H1 (cell line): ENCODE measurements around the gene ASB6. TPM values are rescaled to one million over a fixed set of nuclear protein-coding genes. Genes with fewer than 3 reads are reported as not detected.

Experiments used
- CTCF ChIA-PET: fragments of 300-600 bp; sonication (Branson Sonifier 250); formaldehyde crosslinking; loops from one replicate; lab custom pipeline; 2021; ENCODE audit not compliant: partially characterized antibody; lab: Charles Lee
- POLR2A ChIA-PET: fragments of 300-600 bp; sonication (Branson Sonifier 250); formaldehyde crosslinking; loops from one replicate; lab custom pipeline; 2021; ENCODE audit warnings: inconsistent platforms; ENCODE audit not compliant: partially characterized antibody; lab: Charles Lee
- DNase-seq, 2 experiments: peaks; one replicate each; pipeline versions ENCODE4 v3.0.0 to v3.0.0-alpha.2; 2010 to 2022; ENCODE audit warnings: low spot score in 2 of 2, low read depth in 1 of 2, mixed read lengths in 1 of 2
- FAIRE-seq: peaks from 2 replicates; lab custom pipeline; 2011; peaks lifted over from hg19 to GRCh38; lab: Jason Lieb, UNC
- H2AFZ ChIP-seq: 2 replicates; pipeline ENCODE4 v1.8.1; 2012; ENCODE audit warnings: low read length, inconsistent platforms
- H2AK5ac ChIP-seq: 2 replicates; pipeline ENCODE4 v1.6.1; 2013; ENCODE audit warnings: low read depth, low read length
- H2BK120ac ChIP-seq: replicated peaks from 2 replicates; pipeline ENCODE3; 2013; ENCODE audit warnings: low read depth, low read length, inconsistent platforms
- H2BK12ac ChIP-seq: 2 replicates; pipeline ENCODE4 v1.6.1; 2013; ENCODE audit warnings: low read depth, low read length
- H2BK15ac ChIP-seq: 2 replicates; pipeline ENCODE4 v1.6.1; 2013; ENCODE audit warnings: low read length
- H2BK20ac ChIP-seq: 2 replicates; pipeline ENCODE4 v1.6.1; 2013; ENCODE audit warnings: low read length
- H2BK5ac ChIP-seq: 2 replicates; pipeline ENCODE4 v1.6.1; 2013; ENCODE audit warnings: low read depth, low read length
- H3K14ac ChIP-seq: 2 replicates; pipeline ENCODE4 v1.6.1; 2013; ENCODE audit warnings: inconsistent platforms; ENCODE audit not compliant: insufficient read length
- H3K18ac ChIP-seq: 2 replicates; pipeline ENCODE4 v1.6.1; 2013; ENCODE audit warnings: low read length; ENCODE audit errors: extremely low read depth
- H3K23ac ChIP-seq: 2 replicates; pipeline ENCODE4 v1.6.1; 2013; ENCODE audit warnings: inconsistent platforms; ENCODE audit not compliant: insufficient read length
- H3K23me2 ChIP-seq: 2 replicates; pipeline ENCODE4 v1.6.1; 2013; ENCODE audit warnings: low read depth, low read length
- H3K27ac ChIP-seq: 2 replicates; pipeline ENCODE4 v1.6.1; 2011; ENCODE audit warnings: low read depth, low read length, inconsistent platforms
- H3K27me3 ChIP-seq, 4 experiments: replicated peaks in 1 of 4; 1 replicate in 1 of 4; 2 replicates in 3 of 4; pipeline versions ENCODE4 v1.6.1 to v1.8.1; 2011 to 2013; ENCODE audit warnings: low read length in 3 of 4, mild to moderate bottlenecking in 3 of 4, inconsistent platforms in 2 of 4, mixed read lengths in 2 of 4, moderate library complexity in 1 of 4; ENCODE audit not compliant: control insufficient read depth in 3 of 4, insufficient read depth in 3 of 4; ENCODE audit errors: extremely low read depth in 1 of 4
- H3K36me3 ChIP-seq, 4 experiments: 2 replicates each; pipeline versions ENCODE4 v1.6.1 to v1.8.1; 2011 to 2013; ENCODE audit warnings: mild to moderate bottlenecking in 4 of 4, low read length in 3 of 4, moderate library complexity in 2 of 4, control low read depth in 1 of 4, inconsistent platforms in 1 of 4; ENCODE audit not compliant: insufficient read depth in 4 of 4, control insufficient read depth in 2 of 4
- H3K4ac ChIP-seq: replicated peaks from 2 replicates; pipeline ENCODE3; 2013; ENCODE audit warnings: low read length, low read depth, mixed read lengths, inconsistent platforms; ENCODE audit not compliant: insufficient read length
- H3K4me1 ChIP-seq, 4 experiments: replicated peaks in 1 of 4; 1 replicate in 1 of 4; 2 replicates in 3 of 4; pipeline versions ENCODE4 v1.6.1 to v1.8.1; 2011 to 2013; ENCODE audit warnings: low read length in 3 of 4, inconsistent platforms in 2 of 4, mixed read lengths in 1 of 4; ENCODE audit not compliant: insufficient read depth in 4 of 4, control insufficient read depth in 3 of 4
- H3K4me2 ChIP-seq, 2 experiments: 2 replicates each; pipeline versions ENCODE4 v1.6.1 to v1.8.1; 2011 to 2013; ENCODE audit warnings: low read depth in 2 of 2, low read length in 2 of 2, control low read depth in 1 of 2, inconsistent platforms in 1 of 2, mild to moderate bottlenecking in 1 of 2; ENCODE audit not compliant: insufficient read depth in 1 of 2
- H3K4me3 ChIP-seq, 4 experiments: fragments of 200-600, 300-600 bp in 1 of 4; sonication (generic), shearing (Covaris generic), sonication (Bioruptor Twin) in 1 of 4; 2 replicates each; pipeline versions ENCODE4 v1.5.1 to v1.8.1; 2011 to 2016; ENCODE audit warnings: low read length in 4 of 4, low read depth in 3 of 4, control low read depth in 2 of 4, inconsistent platforms in 2 of 4, mild to moderate bottlenecking in 2 of 4, mixed read lengths in 1 of 4, moderate library complexity in 1 of 4; ENCODE audit not compliant: insufficient read depth in 2 of 4; ENCODE audit errors: extremely low read depth in 1 of 4
- H3K56ac ChIP-seq: replicated peaks from 2 replicates; pipeline ENCODE3; 2013; ENCODE audit warnings: low read depth, mild to moderate bottlenecking, mixed read lengths, low read length, inconsistent platforms; ENCODE audit not compliant: insufficient read length
- H3K79me1 ChIP-seq: 2 replicates; pipeline ENCODE4 v1.6.1; 2013; ENCODE audit warnings: low read depth, low read length, control low read depth
- H3K79me2 ChIP-seq, 2 experiments: 2 replicates each; pipeline versions ENCODE4 v1.6.1 to v1.8.1; 2012 to 2013; ENCODE audit warnings: low read length in 2 of 2, mild to moderate bottlenecking in 2 of 2, inconsistent platforms in 1 of 2; ENCODE audit not compliant: insufficient read depth in 2 of 2, control insufficient read depth in 1 of 2
- H3K9ac ChIP-seq, 4 experiments: replicated peaks in 1 of 4; 1 replicate in 1 of 4; 2 replicates in 3 of 4; pipeline versions ENCODE4 v1.6.1 to v1.8.1; 2011 to 2013; ENCODE audit warnings: low read depth in 3 of 4, low read length in 3 of 4, control low read depth in 2 of 4, mild to moderate bottlenecking in 2 of 4, moderate library complexity in 2 of 4, inconsistent platforms in 1 of 4; ENCODE audit errors: extremely low read depth in 1 of 4
- H3K9me3 ChIP-seq, 2 experiments: 2 replicates each; pipeline versions ENCODE4 v1.6.1 to v1.8.1; 2012 to 2013; ENCODE audit warnings: mild to moderate bottlenecking in 2 of 2, moderate library complexity in 2 of 2, control low read depth in 1 of 2, inconsistent platforms in 1 of 2, low read depth in 1 of 2, low read length in 1 of 2, mixed read lengths in 1 of 2; ENCODE audit not compliant: insufficient read depth in 2 of 2
- H4K20me1 ChIP-seq, 2 experiments: replicated peaks in 1 of 2; 2 replicates each; pipeline versions ENCODE3 to v1.8.1; 2011 to 2013; ENCODE audit warnings: inconsistent platforms in 2 of 2, low read length in 2 of 2, mild to moderate bottlenecking in 1 of 2; ENCODE audit not compliant: insufficient read depth in 2 of 2, control insufficient read depth in 1 of 2
- H4K5ac ChIP-seq: 2 replicates; pipeline ENCODE4 v1.6.1; 2013; ENCODE audit warnings: low read length, low read depth, mixed read lengths, inconsistent platforms; ENCODE audit not compliant: insufficient read length
- H4K8ac ChIP-seq: 2 replicates; pipeline ENCODE4 v1.8.0; 2013; ENCODE audit warnings: mild to moderate bottlenecking, moderate library complexity, low read length, inconsistent platforms; ENCODE audit not compliant: insufficient read depth; ENCODE audit errors: extremely low read depth
- H4K91ac ChIP-seq: replicated peaks from 2 replicates; pipeline ENCODE3; 2013; ENCODE audit warnings: low read length, mixed read lengths, inconsistent platforms; ENCODE audit not compliant: insufficient read length
- BRCA1 ChIP-seq: IDR thresholded peaks from 2 replicates; pipeline ENCODE4 v1.6.1; 2012; ENCODE audit warnings: low read depth, low read length, improper control_type of control experiment
- CHD1 ChIP-seq: IDR thresholded peaks from 2 replicates; pipeline ENCODE4 v1.6.1; 2012; ENCODE audit warnings: low read depth, low read length, improper control_type of control experiment
- KDM1A ChIP-seq: fragments of 200-600, 300-600 bp; sonication (generic); IDR thresholded peaks from 2 replicates; pipeline ENCODE4 v1.7.1; 2016; ENCODE audit warnings: mild to moderate bottlenecking, low read length, borderline replicate concordance
- KDM4A ChIP-seq: IDR thresholded peaks from one replicate; pipeline ENCODE4 v1.7.1; 2012; ENCODE audit warnings: low read depth, mild to moderate bottlenecking, moderate library complexity, low read length, inconsistent platforms; ENCODE audit not compliant: severe bottlenecking
- RAD21 ChIP-seq, 2 experiments: IDR thresholded peaks in 1 of 2; conservative IDR thresholded peaks in 1 of 2; 2 replicates each; pipeline ENCODE4 v1.6.1; 2011; ENCODE audit warnings: low read depth in 2 of 2, low read length in 2 of 2, improper control_type of control experiment in 1 of 2, inconsistent platforms in 1 of 2, mild to moderate bottlenecking in 1 of 2, moderate library complexity in 1 of 2
- SIRT6 ChIP-seq: IDR thresholded peaks from one replicate; pipeline ENCODE4 v1.7.1; 2012; ENCODE audit warnings: low read length, inconsistent platforms
- SIX5 ChIP-seq: IDR thresholded peaks from 2 replicates; pipeline ENCODE4 v1.6.1; 2011; ENCODE audit warnings: mild to moderate bottlenecking, low read depth, low read length
- SP2 ChIP-seq: IDR thresholded peaks from 2 replicates; pipeline ENCODE4 v1.6.1; 2012; ENCODE audit warnings: mild to moderate bottlenecking, low read length, inconsistent platforms
- SUZ12 ChIP-seq: fragments of 200-600 bp; sonication (generic); IDR thresholded peaks from 2 replicates; pipeline ENCODE4 v1.6.1; 2012; ENCODE audit warnings: mild to moderate bottlenecking, inconsistent platforms, low read length, moderate library complexity, mixed read lengths
- TCF12 ChIP-seq: IDR thresholded peaks from 2 replicates; pipeline ENCODE4 v1.6.1; 2011; ENCODE audit warnings: low read depth, mild to moderate bottlenecking, low read length
- YY1 ChIP-seq: IDR thresholded peaks from 2 replicates; pipeline ENCODE4 v1.6.1; 2011; ENCODE audit warnings: low read depth, mild to moderate bottlenecking, low read length
- WGBS, 2 experiments: shearing (Covaris generic) in 1 of 2; methylation state at CpG; one replicate each; pipeline versions ENCODE4 v1.1.6 to v1.1.7; 2013 to 2015; ENCODE audit warnings: low lambda C conversion rate in 2 of 2, mixed read lengths in 2 of 2, inconsistent platforms in 1 of 2, low coverage in 1 of 2, missing lambda C conversion rate in 1 of 2; ENCODE audit not compliant: insufficient replicate concordance in 2 of 2, insufficient coverage in 1 of 2, insufficient read length in 1 of 2; ENCODE audit errors: extremely low coverage in 1 of 2, missing lambda C conversion rate in 1 of 2; 5-methylcytosine and 5-hydroxymethylcytosine counted together
- polyA plus RNA-seq, 7 experiments: library from polyadenylated mRNA; depleted of rRNA in 3 of 7; stranded (reverse) in 5 of 7; unstranded in 2 of 7; fragments of >200 nt in 5 of 7; fragments of 200-250 nt in 2 of 7; gene quantifications; 1 replicate in 5 of 7; 2 replicates in 1 of 7; 4 replicates in 1 of 7; pipeline versions ENCODE4 v1.2.1 to v1.2.3, GENCODE V29; 2011 to 2013; ENCODE audit warnings: missing spikeins in 2 of 7, mixed read lengths in 2 of 7
- total RNA-seq: library from RNA; stranded (reverse); fragmentation: NEBNext Ultra II Directional; extraction: Animal tissue kit (Norgen Biotek cat#: 25700); gene quantifications from 2 replicates; pipeline ENCODE4 v1.2.1, GENCODE V29; 2021
- TF ChIP-seq, protein P1 (sequence below): IDR thresholded peaks from 2 replicates; pipeline ENCODE4 v1.6.1; 2011; ENCODE audit warnings: low read depth, mild to moderate bottlenecking, low read length; ENCODE audit not compliant: insufficient read depth

Gene ASB6
- total and polyA plus RNA-seq, 2 of the 8 experiments (the other 6 are each of a cell fraction or from before 2014, with no cell fraction given) = 14.0 to 17.3 TPM

DNA sequence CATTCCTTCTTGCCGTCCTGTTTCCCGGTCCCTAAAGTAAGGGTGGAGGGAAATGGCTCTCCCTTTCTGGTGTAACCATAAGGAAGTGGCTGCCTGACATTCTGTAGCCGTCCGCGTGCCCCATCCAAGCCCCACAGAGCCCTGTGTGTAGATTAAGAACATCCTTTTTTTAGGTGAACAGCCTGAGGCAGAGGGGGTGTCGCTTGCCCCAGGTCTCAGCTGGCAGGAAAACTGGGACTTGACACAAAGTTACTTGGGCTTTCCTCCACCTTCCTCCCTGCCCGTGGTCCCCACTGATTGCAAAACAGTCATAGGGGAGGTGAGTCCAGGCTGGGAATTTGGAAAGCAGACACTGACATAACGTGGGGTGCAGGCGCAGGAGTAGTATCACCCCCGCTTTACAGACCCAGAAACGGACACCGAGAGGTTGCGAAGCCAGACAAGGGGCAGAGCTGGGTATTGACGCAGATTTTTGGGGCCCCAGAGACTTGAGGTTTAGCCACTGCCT, 43.8 kb downstream of the ASB6 start:
- Histone ChIP-seq H3K56ac (no peak overlapping the region), H2BK120ac (peak overlapping the region; percentile 51), H3K18ac (peak overlapping the region; percentile 90), H3K23me2 (peaks cover 10% of the 10 kb centered on the region; the same call in 1 of the 2 replicates), H3K9me3 (no peaks in the 10 kb centered on the region), H3K23ac (no peak overlapping the region), H2BK20ac (peak overlapping the region; percentile 5; the same call in 1 of the 2 replicates), H3K4me3 (peak overlapping the region; percentile 52 to 70 (median 55); a peak in 5 of 8 replicates), H3K4ac (peak overlapping the region; percentile 87), H2AFZ (no peak overlapping the region), H3K79me1 (no peaks in the 10 kb centered on the region), H3K4me2 (peak overlapping the region; percentile 81 to 98), H4K91ac (peak overlapping the region; percentile 2), H3K27me3 (peaks cover 0 to 29% (median 17%) of the 10 kb centered on the region in 4 experiments; a peak in 6 of 7 replicates), H3K14ac (no peak overlapping the region), H4K20me1 (no peaks in the 10 kb centered on the region), H3K27ac (no peak overlapping the region), H3K79me2 (no peaks in the 10 kb centered on the region), H3K9ac (no peak overlapping the region), H2BK12ac (peak overlapping the region; percentile 88; the same call in 1 of the 2 replicates), H2BK15ac (peak overlapping the region; percentile 88), H3K36me3 (no peaks in the 10 kb centered on the region), H4K5ac (peak overlapping the region; percentile 63), H3K4me1 (peaks cover 0 to 24% (median 17%) of the 10 kb centered on the region in 4 experiments; a peak in 6 of 7 replicates), H4K8ac (peak overlapping the region; percentile 88; the same call in 1 of the 2 replicates), H2BK5ac (peak overlapping the region; percentile 77; the same call in 1 of the 2 replicates), H2AK5ac (peak overlapping the region; percentile 24; the same call in 1 of the 2 replicates)
- no peak for FAIRE-seq
- no peak for DNase-seq
- ChIA-PET CTCF (interaction anchor here (0.6 to 3.6 kb wide), 8 partner anchors 8 to 463 kb away, joined by 3 to 12 read pairs (median 5); no protein-coding TSS in a partner anchor), POLR2A (interaction anchor here (0.9 to 2.5 kb wide), 9 partner anchors 11 to 420 kb away, joined by 4 to 8 read pairs (median 6); partner anchors contain the start of gene IER5L)
- 62% methylated on average over 14 of the region's 14 CpGs; no CpG with 5 or more reads in 1 of the 2 experiments for WGBS, 2 experiments
- no peak for TF ChIP-seq RAD21 (IDR thresholded peaks at IDR 0.05 in 1 of 2, conservative IDR thresholded peaks at IDR 0.05 in 1 of 2; ENCODE audit: low read depth in 2 of 2, low read length in 2 of 2)
- TF ChIP-seq YY1 = no peak
- no peak for TF ChIP-seq TCF12
- no peak for TF ChIP-seq KDM4A
- no peak for TF ChIP-seq KDM1A
- TF ChIP-seq SIX5 = no peak
- TF ChIP-seq SIRT6 = no peak
- no peak for TF ChIP-seq CHD1
- TF ChIP-seq, protein P1, sequence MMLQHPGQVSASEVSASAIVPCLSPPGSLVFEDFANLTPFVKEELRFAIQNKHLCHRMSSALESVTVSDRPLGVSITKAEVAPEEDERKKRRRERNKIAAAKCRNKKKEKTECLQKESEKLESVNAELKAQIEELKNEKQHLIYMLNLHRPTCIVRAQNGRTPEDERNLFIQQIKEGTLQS = no peak
- TF ChIP-seq SUZ12 = no peak
- TF ChIP-seq BRCA1 = no peak
- TF ChIP-seq SP2 = no peak
